ENCODE data around the gene NRXN3. TPM values are rescaled to one million over a fixed set of nuclear protein-coding genes. Genes with fewer than 3 reads are reported as not detected.
A peak's percentile ranks its signal among the peaks of the same experiment; 100 is the strongest.

The NRXN3 gene
- total RNA-seq, 6 experiments from 2014 or later, result 0.07 to 0.28 (median 0.11) TPM; not detected in 2

DNA sequence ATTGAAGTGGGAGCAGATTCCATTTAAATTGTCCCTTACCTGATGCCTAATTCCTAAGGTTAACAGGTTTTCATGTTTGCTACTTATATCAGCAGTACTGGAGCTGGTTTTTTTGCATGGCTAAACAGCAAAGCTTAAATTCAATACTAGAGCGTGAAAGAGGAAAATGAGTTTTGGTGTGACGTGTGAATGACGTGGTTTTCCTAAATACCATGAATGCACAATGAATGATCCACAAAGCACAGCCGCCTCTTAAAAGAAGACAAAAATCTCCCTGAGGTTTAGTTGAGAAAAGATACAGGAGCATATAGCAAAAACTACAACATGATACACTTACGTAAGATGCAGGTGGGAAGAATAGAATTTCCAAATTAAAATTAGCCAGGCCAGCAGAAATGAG lies 1310.0 kb downstream of the NRXN3 start:
- no peaks in the 10 kb centered on the region; the same call in 1 of the 2 replicates for H3K4me1 Mint-ChIP-seq (ENCODE audit: low read depth)
- no peak overlapping the region for H3K4me3 Mint-ChIP-seq
- no peak overlapping the region for H3K27ac Mint-ChIP-seq
- no peaks in the 10 kb centered on the region; the same call in 1 of the 2 replicates for H3K27me3 Mint-ChIP-seq (ENCODE audit: insufficient read depth)
- TF ChIP-seq, protein P1, sequence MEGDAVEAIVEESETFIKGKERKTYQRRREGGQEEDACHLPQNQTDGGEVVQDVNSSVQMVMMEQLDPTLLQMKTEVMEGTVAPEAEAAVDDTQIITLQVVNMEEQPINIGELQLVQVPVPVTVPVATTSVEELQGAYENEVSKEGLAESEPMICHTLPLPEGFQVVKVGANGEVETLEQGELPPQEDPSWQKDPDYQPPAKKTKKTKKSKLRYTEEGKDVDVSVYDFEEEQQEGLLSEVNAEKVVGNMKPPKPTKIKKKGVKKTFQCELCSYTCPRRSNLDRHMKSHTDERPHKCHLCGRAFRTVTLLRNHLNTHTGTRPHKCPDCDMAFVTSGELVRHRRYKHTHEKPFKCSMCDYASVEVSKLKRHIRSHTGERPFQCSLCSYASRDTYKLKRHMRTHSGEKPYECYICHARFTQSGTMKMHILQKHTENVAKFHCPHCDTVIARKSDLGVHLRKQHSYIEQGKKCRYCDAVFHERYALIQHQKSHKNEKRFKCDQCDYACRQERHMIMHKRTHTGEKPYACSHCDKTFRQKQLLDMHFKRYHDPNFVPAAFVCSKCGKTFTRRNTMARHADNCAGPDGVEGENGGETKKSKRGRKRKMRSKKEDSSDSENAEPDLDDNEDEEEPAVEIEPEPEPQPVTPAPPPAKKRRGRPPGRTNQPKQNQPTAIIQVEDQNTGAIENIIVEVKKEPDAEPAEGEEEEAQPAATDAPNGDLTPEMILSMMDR (IDR thresholded peaks at IDR 0.05), result no peak
- peaks cover 35% of the 10 kb centered on the region for H3K9me3 Mint-ChIP-seq
- DNase-seq, result no peak
- no peaks in the 10 kb centered on the region; the same call in 1 of the 2 replicates for H3K36me3 Mint-ChIP-seq (ENCODE audit: low read depth)

DNA sequence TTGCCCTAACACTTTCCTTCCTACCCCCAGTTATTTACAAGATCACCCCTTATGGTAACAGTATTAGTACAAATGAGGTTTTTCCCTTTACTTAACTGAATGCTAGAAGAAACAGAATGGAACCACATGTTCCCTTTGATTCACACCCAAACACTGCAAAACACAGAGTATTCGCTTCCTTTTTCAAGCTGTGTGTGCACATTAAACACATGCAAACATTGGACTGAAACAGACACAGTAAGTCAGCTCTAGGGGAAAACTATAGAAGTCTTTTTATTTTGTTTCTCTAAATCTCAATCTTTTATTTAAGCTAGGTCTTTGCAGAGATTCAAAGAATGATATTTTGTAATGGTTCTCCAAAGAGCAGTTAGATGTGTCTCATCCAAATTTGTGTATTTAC lies 1312.7 kb downstream of the NRXN3 start:
- TF ChIP-seq, protein P1 (IDR thresholded peaks at IDR 0.05), result no peak
- H3K27ac Mint-ChIP-seq, result no peak overlapping the region
- no peak overlapping the region for H3K4me3 Mint-ChIP-seq
- no peak for DNase-seq
- no peaks in the 10 kb centered on the region; the same call in 1 of the 2 replicates for H3K4me1 Mint-ChIP-seq (ENCODE audit: low read depth)
- peaks cover 41% of the 10 kb centered on the region for H3K9me3 Mint-ChIP-seq
- H3K36me3 Mint-ChIP-seq (ENCODE audit: low read depth), result no peaks in the 10 kb centered on the region; the same call in 1 of the 2 replicates
- H3K27me3 Mint-ChIP-seq (ENCODE audit: insufficient read depth), result no peaks in the 10 kb centered on the region; the same call in 1 of the 2 replicates

DNA sequence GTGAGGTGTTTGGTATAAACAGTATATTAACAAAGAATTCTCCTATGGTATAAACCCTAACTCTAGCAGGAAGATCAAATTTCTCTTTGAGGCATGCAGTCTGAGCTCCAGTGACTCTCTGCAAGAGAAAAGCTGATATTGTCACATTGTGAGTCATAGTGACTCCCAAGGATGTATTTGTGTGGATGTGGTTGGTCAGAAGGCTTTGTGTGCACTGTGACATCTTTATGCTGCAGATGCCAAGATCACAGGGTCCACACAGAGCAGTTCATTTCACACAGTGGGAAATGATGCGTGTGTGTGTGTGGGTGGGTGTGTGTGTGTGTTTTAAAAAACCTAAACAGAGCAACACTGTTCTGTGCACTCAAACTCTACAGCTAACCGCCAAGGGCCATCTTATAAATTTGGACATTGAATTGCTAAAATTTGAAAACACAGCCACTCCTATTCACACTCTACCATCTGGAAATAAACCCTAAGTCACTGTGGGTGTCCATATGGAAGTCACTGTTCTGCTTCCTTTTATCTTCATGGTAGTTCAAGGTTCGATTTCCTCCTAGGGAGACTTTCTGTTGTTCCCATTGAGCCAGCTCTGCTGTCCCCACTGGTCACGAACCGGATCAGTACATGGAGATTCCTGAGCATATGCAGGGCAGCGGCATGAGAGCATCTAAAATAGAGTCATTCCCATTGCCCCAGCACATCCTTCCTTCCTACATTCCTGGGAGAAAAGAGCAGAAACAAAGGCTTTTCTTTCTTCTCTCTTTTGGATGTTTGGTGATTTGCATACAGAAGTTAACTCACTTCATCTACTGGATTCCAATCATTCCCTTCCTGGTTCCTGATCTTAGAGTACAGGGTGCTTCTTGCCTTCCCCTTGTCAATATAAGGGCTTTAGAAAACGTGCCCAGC lies 1313.6 kb downstream of the NRXN3 start:
- Mint-ChIP-seq H3K36me3 (ENCODE audit: low read depth) (no peaks in the 10 kb centered on the region; the same call in 1 of the 2 replicates), H3K27me3 (ENCODE audit: insufficient read depth) (no peaks in the 10 kb centered on the region; the same call in 1 of the 2 replicates), H3K9me3 (peaks cover 48% of the 10 kb centered on the region), H3K27ac (no peak overlapping the region), H3K4me3 (no peak overlapping the region), H3K4me1 (ENCODE audit: low read depth) (no peaks in the 10 kb centered on the region; the same call in 1 of the 2 replicates)
- DNase-seq, result peak; percentile 1
- TF ChIP-seq, protein P1 (IDR thresholded peaks at IDR 0.05), result no peak

DNA sequence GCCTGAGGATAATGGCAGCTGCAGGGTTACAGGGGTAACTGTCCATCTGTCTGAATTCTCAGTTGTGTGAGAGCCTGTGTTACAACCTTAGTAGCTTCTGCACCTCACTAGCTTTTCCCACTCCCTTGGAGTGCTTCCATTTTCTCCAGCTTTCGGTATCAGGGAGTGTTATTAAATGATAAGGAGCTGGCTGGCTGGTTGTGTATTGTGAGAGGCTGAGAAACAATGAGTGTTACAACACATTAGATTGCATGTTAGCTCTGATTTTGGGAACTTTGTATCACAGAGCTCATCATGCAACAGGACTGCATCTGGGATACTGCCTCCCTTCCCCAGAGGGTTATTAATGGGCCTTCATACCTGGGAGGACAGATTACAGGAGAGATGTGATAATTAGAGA lies 1317.5 kb downstream of the NRXN3 start:
- H3K4me1 Mint-ChIP-seq (ENCODE audit: low read depth), result no peaks in the 10 kb centered on the region; the same call in 1 of the 2 replicates
- H3K4me3 Mint-ChIP-seq, result no peak overlapping the region
- peaks cover 28% of the 10 kb centered on the region for H3K9me3 Mint-ChIP-seq
- no peak for DNase-seq
- no peak overlapping the region for H3K27ac Mint-ChIP-seq
- no peaks in the 10 kb centered on the region for H3K36me3 Mint-ChIP-seq (ENCODE audit: low read depth)
- no peaks in the 10 kb centered on the region for H3K27me3 Mint-ChIP-seq (ENCODE audit: insufficient read depth)
- TF ChIP-seq, protein P1 (IDR thresholded peaks at IDR 0.05), result no peak

DNA sequence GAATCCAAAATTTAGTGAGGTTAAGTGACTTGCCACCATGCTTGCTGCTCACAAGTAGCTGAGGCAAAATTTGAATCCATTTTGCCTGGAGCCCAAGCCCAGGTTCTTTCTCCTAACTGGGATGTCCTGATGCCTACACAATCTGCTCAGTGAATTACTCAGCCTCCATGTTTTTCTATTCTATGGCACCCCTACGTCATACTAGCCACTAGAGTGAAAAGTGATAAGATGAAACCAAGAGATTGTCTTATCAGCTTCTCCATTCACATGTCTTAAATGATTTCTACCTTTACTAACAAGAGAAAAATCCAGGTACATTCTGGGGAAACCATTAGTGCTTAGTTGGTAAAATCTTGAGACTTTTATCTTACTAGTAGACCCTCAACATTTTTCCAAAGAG lies 1321.0 kb downstream of the NRXN3 start:
- H3K9me3 Mint-ChIP-seq, result peaks cover 20% of the 10 kb centered on the region
- no peak overlapping the region for H3K27ac Mint-ChIP-seq
- no peaks in the 10 kb centered on the region for H3K36me3 Mint-ChIP-seq (ENCODE audit: low read depth)

More for the DNA sequence above, 1321.0 kb downstream of the NRXN3 start:
- no peak for DNase-seq
- Mint-ChIP-seq H3K4me3 (no peak overlapping the region), H3K27me3 (ENCODE audit: insufficient read depth) (no peaks in the 10 kb centered on the region), H3K4me1 (ENCODE audit: low read depth) (no peaks in the 10 kb centered on the region)
- TF ChIP-seq, protein P1 (IDR thresholded peaks at IDR 0.05), result no peak
